ENCODE measurements around the gene BAX.

The BAX gene

GRCh38 chr19:48988860-48989259 is 34.2 kb downstream of the BAX start:
- no peak for DNase-seq

- no peak for DNase-seq
Measured at GRCh38 chr19:48989701-48990291, 35.1 kb downstream of the BAX start.

GRCh38 chr19:48990400-48990799 is 35.7 kb downstream of the BAX start:
- DNase-seq, result no peak

- DNase-seq, result no peak
Measured at GRCh38 chr19:48991011-48991609, 36.4 kb downstream of the BAX start.

DNA sequence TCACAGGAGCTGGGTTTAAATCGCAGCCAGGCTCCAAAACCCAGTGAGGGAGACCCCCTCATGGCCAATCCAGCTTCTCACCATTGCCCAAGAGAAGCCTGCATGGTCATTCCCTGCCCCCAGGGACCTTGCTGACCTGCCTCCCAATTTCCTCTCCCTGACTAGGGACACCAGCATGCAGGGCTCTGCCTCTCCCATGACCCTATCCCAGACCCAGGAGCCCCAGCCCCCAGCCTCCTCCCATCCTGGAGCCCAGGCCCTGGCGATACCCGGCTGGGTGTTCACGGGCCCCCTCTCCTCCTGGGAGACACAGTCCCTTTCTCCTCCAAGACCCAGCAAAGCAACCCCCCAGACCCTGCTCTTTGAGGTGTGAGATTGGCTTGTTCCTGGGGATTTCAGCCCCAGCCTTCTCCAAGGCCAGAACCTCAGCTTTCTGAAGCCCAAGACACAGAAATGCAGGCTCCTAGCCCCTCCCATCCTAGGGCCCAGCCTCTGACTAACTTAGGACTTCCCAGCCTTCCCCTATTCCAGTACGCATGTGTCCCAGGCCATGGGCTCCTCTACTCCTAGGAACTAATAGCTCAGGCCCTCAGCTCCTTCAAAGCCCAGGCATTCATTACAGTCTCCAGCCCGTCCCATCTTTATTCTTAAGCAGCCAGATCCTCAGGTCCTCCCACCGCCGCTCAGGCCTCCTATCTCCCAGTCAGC is 37.4 kb downstream of the BAX start:
- DNase-seq, result no peak

- DNase-seq, result no peak
Measured at GRCh38 chr19:48992581-48993174, 38.0 kb downstream of the BAX start.

DNA sequence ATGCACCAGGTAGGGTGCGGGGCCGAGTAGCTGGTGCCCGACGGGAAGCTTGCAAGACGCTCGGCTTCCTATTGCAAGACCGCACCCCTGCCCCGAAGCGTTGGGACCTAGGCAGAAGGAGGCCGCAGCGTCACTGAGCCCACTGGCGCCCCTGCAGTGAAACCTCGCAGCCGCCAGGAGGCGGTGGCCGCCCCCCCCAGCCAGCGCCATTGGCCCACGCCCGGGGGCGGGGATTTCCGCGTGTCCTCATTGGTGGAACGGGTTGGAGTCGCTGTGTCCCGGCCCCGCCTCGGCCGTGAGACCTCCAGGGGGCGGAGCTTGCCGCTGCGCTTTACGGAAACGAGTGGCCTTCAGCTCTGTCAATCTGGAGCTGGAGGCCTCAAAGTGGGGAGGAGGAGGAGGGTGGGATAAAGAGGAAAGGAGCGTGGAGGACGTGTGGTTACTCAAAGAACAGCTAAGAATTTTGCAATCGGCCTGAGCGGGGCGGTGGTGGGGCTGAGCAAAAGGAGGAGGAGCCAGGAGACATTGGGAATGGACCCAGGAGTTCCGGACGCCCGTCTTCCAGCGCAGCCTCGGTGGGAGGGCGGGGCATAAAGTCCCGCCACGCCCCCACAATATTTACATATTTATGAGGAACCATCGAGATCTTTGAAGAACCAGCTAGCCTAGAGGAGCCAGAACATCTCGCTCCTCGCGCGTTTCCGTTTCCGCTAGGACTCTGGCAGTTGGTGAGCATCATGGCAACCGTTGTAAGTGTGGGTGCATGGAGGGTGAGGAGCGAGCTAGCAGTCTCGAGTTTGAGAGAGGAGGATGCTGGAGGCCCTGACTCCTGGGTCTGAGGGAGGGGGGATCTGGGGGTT is 38.7 kb downstream of the BAX start, which contains the start of the genes GYS1 and RUVBL2:
Gene GYS1, minus strand, starts transcription at position 135 of the 860 bp plus-strand sequence. CDS start 197 bp downstream, outside the sequence.
Gene RUVBL2, plus strand, starts transcription at position 713 of the 860 bp plus-strand sequence. Its CDS starts 25 bp downstream, at position 738.
- peak; percentile 99 for DNase-seq

DNA sequence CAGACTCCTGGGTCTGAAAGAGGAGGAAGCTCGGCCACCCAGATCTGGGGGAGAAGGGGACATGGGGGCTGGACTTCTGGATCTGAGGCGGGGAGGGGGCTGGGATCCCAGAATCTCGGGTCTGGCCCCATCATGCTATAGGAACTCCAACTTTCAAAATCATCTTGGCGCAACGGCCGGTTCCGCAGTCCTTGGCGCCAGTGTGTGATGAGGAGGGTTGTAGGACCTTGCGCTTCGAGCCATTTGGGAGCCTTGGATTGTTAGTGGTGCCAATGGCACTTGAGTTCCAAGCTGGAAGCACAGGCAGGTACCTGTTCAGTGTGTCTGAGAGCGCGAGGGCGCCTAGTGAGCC is 39.3 kb downstream of the BAX start:
- no peak for DNase-seq

- DNase-seq, result no peak
Measured at GRCh38 chr19:48997972-48998371, 43.3 kb downstream of the BAX start.

GRCh38 chr19:48999481-49000325 is 45.0 kb downstream of the BAX start:
- no peak for DNase-seq

GRCh38 chr19:49004133-49004532 is 49.5 kb downstream of the BAX start:
- no peak for DNase-seq

- DNase-seq, result no peak
Measured at GRCh38 chr19:49004964-49005614, 50.4 kb downstream of the BAX start.

DNA sequence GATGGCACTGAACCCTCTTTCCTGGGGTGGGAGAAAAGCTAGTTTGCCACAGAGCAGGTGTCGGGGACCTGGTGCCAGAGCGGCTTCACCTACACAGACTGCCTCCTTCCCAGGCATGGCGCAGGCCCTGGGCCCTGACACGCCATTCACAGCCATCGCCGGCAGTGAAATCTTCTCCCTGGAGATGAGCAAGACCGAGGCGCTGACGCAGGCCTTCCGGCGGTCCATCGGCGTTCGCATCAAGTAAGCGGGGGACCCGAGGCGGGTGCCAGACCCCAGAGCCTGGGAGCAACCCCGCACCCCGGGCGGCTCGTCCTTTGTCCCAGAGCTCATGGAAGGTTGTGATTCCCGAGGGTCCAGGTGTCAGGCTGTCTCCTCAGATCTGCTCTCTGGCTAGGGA is 52.2 kb downstream of the BAX start:
- no peak for DNase-seq

DNA sequence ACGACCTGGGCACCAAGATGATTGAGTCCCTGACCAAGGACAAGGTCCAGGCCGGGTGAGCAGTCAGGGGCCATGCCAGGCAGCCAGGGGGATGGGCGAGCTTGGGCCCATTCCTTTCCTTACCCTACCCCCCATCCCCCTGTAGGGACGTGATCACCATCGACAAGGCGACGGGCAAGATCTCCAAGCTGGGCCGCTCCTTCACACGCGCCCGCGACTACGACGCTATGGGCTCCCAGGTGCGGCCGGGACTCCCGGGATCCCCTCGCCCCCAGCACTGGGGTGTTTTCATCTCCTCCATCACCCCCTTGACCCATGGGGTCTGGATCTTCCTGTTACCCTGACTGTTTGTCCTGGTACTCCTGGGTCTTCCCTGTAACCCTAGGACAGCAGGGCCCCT is 55.2 kb downstream of the BAX start:
- DNase-seq, result no peak

DNA sequence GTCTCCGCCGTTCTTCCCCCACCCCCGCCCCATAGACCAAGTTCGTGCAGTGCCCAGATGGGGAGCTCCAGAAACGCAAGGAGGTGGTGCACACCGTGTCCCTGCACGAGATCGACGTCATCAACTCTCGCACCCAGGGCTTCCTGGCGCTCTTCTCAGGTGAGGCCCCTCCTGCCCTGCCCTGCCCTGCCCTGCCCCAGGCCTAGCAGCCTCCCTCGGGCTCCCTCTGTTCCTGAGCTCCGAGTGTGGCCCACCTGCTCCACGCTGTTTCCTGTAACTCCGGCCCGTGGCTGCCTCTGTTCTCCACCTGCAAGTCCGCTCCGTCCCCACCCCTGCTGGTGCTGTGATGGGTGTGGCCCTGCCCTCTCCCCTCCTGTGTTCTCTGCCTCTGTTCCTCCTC is 55.8 kb downstream of the BAX start:
- no peak for DNase-seq

GRCh38 chr19:49011194-49011593 is 56.5 kb downstream of the BAX start:
- no peak for DNase-seq

Data from SIG-M5 (cell line).